Endothelial cell (in vitro differentiated cells): ENCODE measurements around the gene DACH1. TPM values are rescaled to one million over a fixed set of nuclear protein-coding genes. Genes with fewer than 3 reads are reported as not detected.

Experiments used
- DNase-seq: peaks from one replicate; pipeline ENCODE4 v3.0.0; 2021; ENCODE audit warnings: low spot score
- H3K27ac Mint-ChIP-seq: one replicate; pipeline ENCODE4 v1.8.0; 2021; ENCODE audit warnings: mixed read lengths, inconsistent platforms; ENCODE audit not compliant: unreplicated experiment
- H3K27me3 Mint-ChIP-seq: one replicate; pipeline ENCODE4 v1.8.0; 2021; ENCODE audit warnings: mild to moderate bottlenecking, moderate library complexity, mixed read lengths, inconsistent platforms; ENCODE audit not compliant: unreplicated experiment
- H3K36me3 Mint-ChIP-seq: one replicate; pipeline ENCODE4 v1.8.0; 2021; ENCODE audit warnings: mild to moderate bottlenecking, low read depth, mixed read lengths, inconsistent platforms; ENCODE audit not compliant: unreplicated experiment
- H3K4me1 Mint-ChIP-seq: one replicate; pipeline ENCODE4 v1.8.0; 2021; ENCODE audit warnings: mild to moderate bottlenecking, mixed read lengths, inconsistent platforms; ENCODE audit not compliant: unreplicated experiment
- H3K4me3 Mint-ChIP-seq: one replicate; pipeline ENCODE4 v1.8.0; 2021; ENCODE audit warnings: mild to moderate bottlenecking, mixed read lengths, inconsistent platforms; ENCODE audit not compliant: unreplicated experiment
- H3K9me3 Mint-ChIP-seq: one replicate; pipeline ENCODE4 v1.8.0; 2021; ENCODE audit warnings: mixed read lengths, inconsistent platforms; ENCODE audit not compliant: unreplicated experiment
- CTCF ChIP-seq: fragments of 200-600 bp; sonication (generic); IDR thresholded peaks from one replicate; pipeline ENCODE4 v1.5.0; 2021; ENCODE audit warnings: antibody characterized with exemption; ENCODE audit not compliant: unreplicated experiment
- total RNA-seq: library from RNA; stranded (reverse); fragmentation: NEBNext Ultra II Directional; extraction: Animal tissue kit (Norgen Biotek cat#: 25700); gene quantifications from one replicate; pipeline ENCODE4 v1.2.1, GENCODE V29; 2021; ENCODE audit not compliant: unreplicated experiment

DACH1 gene
- total RNA-seq, 1 donor from 2014 or later, result 36.4 TPM

GRCh38 chr13:71516521-71516920, 350.5 kb downstream of the DACH1 start:
- Mint-ChIP-seq H3K27me3 (peaks cover under 1% of the 10 kb centered on the region), H3K27ac (no peak overlapping the region), H3K4me3 (no peak overlapping the region), H3K9me3 (no peaks in the 10 kb centered on the region), H3K4me1 (peaks cover under 1% of the 10 kb centered on the region), H3K36me3 (no peaks in the 10 kb centered on the region)
- no peak for TF ChIP-seq CTCF
- DNase-seq, result no peak

DNA sequence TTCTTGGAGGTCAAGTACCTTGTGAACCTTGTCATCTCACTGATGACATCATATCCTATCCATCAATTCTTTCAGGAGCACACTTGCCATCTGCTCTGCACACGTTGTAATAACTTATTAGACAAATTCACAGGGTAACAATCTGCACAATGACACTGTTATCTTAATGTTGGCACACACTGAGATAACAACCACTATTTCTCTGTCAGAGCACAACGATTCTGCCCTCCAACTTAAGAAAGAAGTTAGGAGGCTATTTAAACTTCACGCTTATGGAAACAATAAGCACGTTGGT, 351.3 kb downstream of the DACH1 start:
- H3K36me3 Mint-ChIP-seq, result no peaks in the 10 kb centered on the region
- no peak overlapping the region for H3K4me3 Mint-ChIP-seq
- no peaks in the 10 kb centered on the region for H3K9me3 Mint-ChIP-seq
- no peak overlapping the region for H3K27ac Mint-ChIP-seq
- TF ChIP-seq CTCF, result no peak
- no peaks in the 10 kb centered on the region for H3K27me3 Mint-ChIP-seq
- H3K4me1 Mint-ChIP-seq, result no peaks in the 10 kb centered on the region
- no peak for DNase-seq

- TF ChIP-seq CTCF, result no peak
- H3K4me1 Mint-ChIP-seq, result no peaks in the 10 kb centered on the region
- no peak overlapping the region for H3K4me3 Mint-ChIP-seq
- H3K27me3 Mint-ChIP-seq, result no peaks in the 10 kb centered on the region
- no peak for DNase-seq
- no peaks in the 10 kb centered on the region for H3K9me3 Mint-ChIP-seq
- H3K27ac Mint-ChIP-seq, result no peak overlapping the region
- H3K36me3 Mint-ChIP-seq, result no peaks in the 10 kb centered on the region
Observed at GRCh38 chr13:71514900-71515743, 351.9 kb downstream of the DACH1 start.

GRCh38 chr13:71513411-71514033, 353.5 kb downstream of the DACH1 start:
- Mint-ChIP-seq H3K27ac (no peak overlapping the region), H3K4me1 (no peaks in the 10 kb centered on the region), H3K4me3 (no peak overlapping the region), H3K36me3 (no peaks in the 10 kb centered on the region), H3K9me3 (no peaks in the 10 kb centered on the region), H3K27me3 (no peaks in the 10 kb centered on the region)
- no peak for TF ChIP-seq CTCF
- no peak for DNase-seq

- H3K36me3 Mint-ChIP-seq, result no peaks in the 10 kb centered on the region
- no peak for TF ChIP-seq CTCF
- peaks cover 2% of the 10 kb centered on the region for H3K4me1 Mint-ChIP-seq
- no peak for DNase-seq
- no peak overlapping the region for H3K27ac Mint-ChIP-seq
- no peak overlapping the region for H3K4me3 Mint-ChIP-seq
- H3K27me3 Mint-ChIP-seq, result no peaks in the 10 kb centered on the region
- no peaks in the 10 kb centered on the region for H3K9me3 Mint-ChIP-seq
Observed at GRCh38 chr13:71503781-71504180, 363.2 kb downstream of the DACH1 start.
